Fibroblast of mammary gland (primary cell): Measurements from ENCODE around the gene PPP1R15B.

Experiments used
- DNase-seq: peaks from one replicate; pipeline ENCODE4 v3.0.0-alpha.2; 2010; ENCODE audit warnings: low read depth
- H3K4me3 ChIP-seq: 2 replicates; pipeline ENCODE4 v1.5.1; 2011; ENCODE audit warnings: low read depth, mild to moderate bottlenecking, low read length, moderate library complexity; ENCODE audit not compliant: control insufficient read depth
- CTCF ChIP-seq: conservative IDR thresholded peaks from 2 replicates; pipeline ENCODE4 v1.5.1; 2011; ENCODE audit warnings: low read depth, low read length, inconsistent platforms; ENCODE audit not compliant: control insufficient read depth, insufficient read depth

The PPP1R15B gene

DNA sequence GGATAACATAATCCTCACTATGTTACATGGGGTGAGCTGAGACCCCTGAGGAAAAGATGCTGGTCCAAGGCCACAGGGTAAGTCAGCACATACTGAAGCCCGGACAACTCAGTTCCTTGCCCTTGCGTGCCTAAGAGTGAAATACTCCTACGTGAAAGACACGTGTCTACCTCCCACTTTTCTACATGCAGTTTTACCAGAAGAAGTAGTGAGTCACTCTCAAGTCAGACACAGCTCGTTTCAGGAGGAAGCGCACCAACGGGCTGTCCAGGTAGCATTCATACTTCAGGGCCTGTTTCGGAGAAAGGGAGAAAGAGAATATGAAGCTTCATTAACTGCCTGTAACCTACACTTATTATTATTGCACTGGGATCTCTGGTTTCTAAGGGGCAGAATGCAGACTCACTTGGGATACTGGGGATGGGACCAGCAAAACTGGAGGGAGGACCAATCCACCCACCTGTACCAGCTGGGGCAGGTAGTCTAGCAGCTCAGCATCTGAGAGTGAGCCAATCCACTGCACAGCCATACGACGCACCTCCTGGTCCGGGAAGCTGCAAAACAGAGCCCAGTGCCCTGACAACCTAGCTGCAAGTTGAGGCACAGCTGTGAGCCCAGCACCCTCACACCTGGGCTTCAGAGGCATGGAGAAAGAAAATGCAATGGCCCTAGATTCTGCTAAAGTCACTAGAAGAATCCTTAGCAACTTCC lies 32.4 kb upstream of the PPP1R15B start:
- DNase-seq, result peak; percentile 56
- H3K4me3 ChIP-seq, result no peak overlapping the region
- no peak for TF ChIP-seq CTCF

- TF ChIP-seq CTCF, result no peak
- no peak for DNase-seq
- H3K4me3 ChIP-seq, result no peak overlapping the region
Observed at GRCh38 chr1:204443260-204443619, 31.6 kb upstream of the PPP1R15B start.

- TF ChIP-seq CTCF, result no peak
- H3K4me3 ChIP-seq, result no peak overlapping the region
- DNase-seq, result peak; percentile 20
Observed at GRCh38 chr1:204442376-204443259, 31.0 kb upstream of the PPP1R15B start.

- no peak overlapping the region for H3K4me3 ChIP-seq
- TF ChIP-seq CTCF, result no peak
- no peak for DNase-seq
Observed at GRCh38 chr1:204441558-204441957, 29.9 kb upstream of the PPP1R15B start.

GRCh38 chr1:204439621-204440375 lies 28.2 kb upstream of the PPP1R15B start:
- H3K4me3 ChIP-seq, result no peak overlapping the region
- TF ChIP-seq CTCF, result no peak
- no peak for DNase-seq

GRCh38 chr1:204438628-204439027 lies 27.0 kb upstream of the PPP1R15B start:
- TF ChIP-seq CTCF, result no peak
- peak; percentile 99 for DNase-seq
- no peak overlapping the region for H3K4me3 ChIP-seq
